ENCODE measurements around the gene SUGCT. TPM values are rescaled to one million over a fixed set of nuclear protein-coding genes. Genes with fewer than 3 reads are reported as not detected.

Gene SUGCT
- total RNA-seq, 1 experiment from 2014 or later, result 2.1 TPM

- DNase-seq (ENCODE audit: low spot score), result no peak
These were observed 193.1 kb downstream of the SUGCT start for GRCh38 chr7:40327873-40328272.

- DNase-seq (ENCODE audit: low spot score), result peak; percentile 71
These were observed 194.9 kb downstream of the SUGCT start for GRCh38 chr7:40329601-40330153.

- no peak for DNase-seq (ENCODE audit: low spot score)
These were observed 195.6 kb downstream of the SUGCT start for GRCh38 chr7:40330408-40330807.

- no peak for DNase-seq (ENCODE audit: low spot score)
These were observed 197.1 kb downstream of the SUGCT start for GRCh38 chr7:40331915-40332314.

- no peak for DNase-seq (ENCODE audit: low spot score)
These were observed 197.7 kb downstream of the SUGCT start for GRCh38 chr7:40332516-40332915.

GRCh38 chr7:40341836-40342235, 207.0 kb downstream of the SUGCT start:
- DNase-seq (ENCODE audit: low spot score), result no peak

- DNase-seq (ENCODE audit: low spot score), result no peak
These were observed 211.7 kb downstream of the SUGCT start for GRCh38 chr7:40346554-40346953.

GRCh38 chr7:40348126-40348728, 213.4 kb downstream of the SUGCT start:
- no peak for DNase-seq (ENCODE audit: low spot score)

GRCh38 chr7:40350100-40350499, 215.3 kb downstream of the SUGCT start:
- DNase-seq (ENCODE audit: low spot score), result no peak

- no peak for DNase-seq (ENCODE audit: low spot score)
These were observed 219.9 kb downstream of the SUGCT start for GRCh38 chr7:40354711-40355110.

- no peak for DNase-seq (ENCODE audit: low spot score)
These were observed 221.5 kb downstream of the SUGCT start for GRCh38 chr7:40356312-40356711.

GRCh38 chr7:40356871-40357709, 222.3 kb downstream of the SUGCT start:
- no peak for DNase-seq (ENCODE audit: low spot score)

- no peak for DNase-seq (ENCODE audit: low spot score)
These were observed 235.0 kb downstream of the SUGCT start for GRCh38 chr7:40369641-40370277.

GRCh38 chr7:40371806-40372440, 237.1 kb downstream of the SUGCT start:
- DNase-seq (ENCODE audit: low spot score), result no peak

GRCh38 chr7:40374575-40374974, 239.8 kb downstream of the SUGCT start:
- DNase-seq (ENCODE audit: low spot score), result no peak

- DNase-seq (ENCODE audit: low spot score), result no peak
These were observed 245.3 kb downstream of the SUGCT start for GRCh38 chr7:40380111-40380510.

GRCh38 chr7:40382145-40382544, 247.3 kb downstream of the SUGCT start:
- no peak for DNase-seq (ENCODE audit: low spot score)

GRCh38 chr7:40393660-40394059, 258.9 kb downstream of the SUGCT start:
- no peak for DNase-seq (ENCODE audit: low spot score)

GRCh38 chr7:40394400-40394799, 259.6 kb downstream of the SUGCT start:
- DNase-seq (ENCODE audit: low spot score), result no peak

GRCh38 chr7:40400525-40400924, 265.7 kb downstream of the SUGCT start:
- no peak for DNase-seq (ENCODE audit: low spot score)

- DNase-seq (ENCODE audit: low spot score), result no peak
These were observed 266.6 kb downstream of the SUGCT start for GRCh38 chr7:40401406-40401805.

GRCh38 chr7:40402661-40403060, 267.9 kb downstream of the SUGCT start:
- DNase-seq (ENCODE audit: low spot score), result no peak

All from H4 (cell line).